ENCODE results near the gene BRAF. TPM values are rescaled to one million over a fixed set of nuclear protein-coding genes. Genes with fewer than 3 reads are reported as not detected.
"Not testable (repeated sequence)": the region's sequence is repeated elsewhere in the genome, so short reads cannot be mapped to it uniquely, and the experiment has no call there.

The BRAF gene
- polyA plus RNA-seq, 1 donor, result 25.7 TPM

DNA sequence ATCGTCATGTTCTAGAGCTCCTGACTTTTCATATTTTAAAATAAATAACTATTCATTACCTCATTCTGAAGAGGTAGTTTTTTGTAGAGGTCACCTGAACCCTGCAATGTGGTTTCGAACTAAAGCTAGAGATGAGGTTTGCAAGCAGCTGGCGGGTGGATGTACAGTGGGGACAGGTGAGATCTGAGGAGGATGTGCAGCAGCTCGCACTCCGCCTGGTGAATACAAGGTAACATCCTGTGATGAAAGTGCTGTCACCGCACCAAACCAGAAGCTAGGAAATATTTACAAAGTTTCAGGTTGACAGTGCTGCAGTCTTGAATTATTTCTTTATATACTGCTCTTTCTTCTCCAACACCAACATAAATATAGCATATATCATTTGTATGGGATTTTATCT lies 201.7 kb downstream of the BRAF start:
- H3K4me3 ChIP-seq (ENCODE audit: low read length), result no peak overlapping the region
- 100% methylated on average over 1 of the region's 6 CpGs for WGBS (ENCODE audit: insufficient coverage, low lambda C conversion rate)
- DNase-seq, result no peak

DNA sequence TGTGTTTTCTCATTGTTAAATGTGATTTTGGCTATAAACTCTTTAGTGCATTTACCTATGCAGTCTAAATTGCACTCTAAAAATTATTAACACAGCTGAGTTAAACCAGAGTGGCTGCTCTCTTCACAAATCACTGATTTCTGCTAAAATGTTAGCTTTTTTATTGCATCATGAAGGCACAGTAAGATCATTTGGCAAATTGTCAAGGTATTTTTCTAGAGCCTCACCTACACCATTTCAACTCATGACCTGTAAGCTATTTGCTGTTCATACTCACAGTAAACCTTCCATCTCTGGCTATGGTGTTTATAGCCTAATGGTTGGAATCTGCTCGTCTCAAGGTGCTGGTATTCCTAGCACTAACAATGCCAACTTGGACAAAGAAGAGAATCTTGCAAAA lies 202.5 kb downstream of the BRAF start:
- no peak overlapping the region for H3K4me3 ChIP-seq (ENCODE audit: low read length)
- DNase-seq, result no peak
- H3K27me3 ChIP-seq (ENCODE audit: control insufficient read depth, insufficient read depth, low read length), result no peaks in the 10 kb centered on the region
- H3K36me3 ChIP-seq (ENCODE audit: control insufficient read depth, insufficient read depth, low read length), result peaks cover 16% of the 10 kb centered on the region
- no peaks in the 10 kb centered on the region for H3K4me1 ChIP-seq (ENCODE audit: control insufficient read depth, insufficient read depth, low read length)
- no peaks in the 10 kb centered on the region for H3K9me3 ChIP-seq (ENCODE audit: control insufficient read depth, low read depth, low read length)
- H3K27ac ChIP-seq (ENCODE audit: low read length), result no peak overlapping the region
- no CpG with 5 or more reads among the region's 1 CpG for WGBS (ENCODE audit: insufficient coverage, low lambda C conversion rate)

More for the DNA sequence above, 201.7 kb downstream of the BRAF start:
- Histone ChIP-seq H3K27ac (ENCODE audit: low read length) (no peak overlapping the region), H3K4me1 (ENCODE audit: control insufficient read depth, insufficient read depth, low read length) (no peaks in the 10 kb centered on the region), H3K36me3 (ENCODE audit: control insufficient read depth, insufficient read depth, low read length) (peaks cover 16% of the 10 kb centered on the region), H3K27me3 (ENCODE audit: control insufficient read depth, insufficient read depth, low read length) (no peaks in the 10 kb centered on the region), H3K9me3 (ENCODE audit: control insufficient read depth, low read depth, low read length) (no peaks in the 10 kb centered on the region)

DNA sequence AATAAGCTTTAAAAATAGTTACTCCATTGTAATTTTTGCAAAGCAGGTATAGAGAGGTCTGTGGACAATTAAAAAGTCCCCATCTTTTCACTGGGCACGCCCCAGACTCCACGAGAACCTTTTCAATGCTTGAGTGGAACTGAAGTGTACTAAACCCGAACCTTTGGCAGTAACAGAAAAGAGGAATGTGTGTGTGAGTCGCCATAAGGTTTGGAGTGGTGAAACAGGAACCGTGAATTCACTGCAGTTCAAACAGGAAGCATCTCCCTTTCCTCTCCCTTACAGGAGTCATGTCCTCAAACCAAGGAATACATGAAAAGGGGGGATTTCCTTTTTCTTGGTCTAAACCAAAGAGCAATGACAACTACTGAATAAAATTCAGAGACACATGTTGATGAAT lies 205.0 kb downstream of the BRAF start:
- WGBS (ENCODE audit: insufficient coverage, low lambda C conversion rate), result no CpG with 5 or more reads among the region's 5 CpGs
- Histone ChIP-seq H3K27ac (ENCODE audit: low read length) (no peak overlapping the region), H3K36me3 (ENCODE audit: control insufficient read depth, insufficient read depth, low read length) (peaks cover 9% of the 10 kb centered on the region), H3K4me1 (ENCODE audit: control insufficient read depth, insufficient read depth, low read length) (no peaks in the 10 kb centered on the region), H3K9me3 (ENCODE audit: control insufficient read depth, low read depth, low read length) (no peaks in the 10 kb centered on the region), H3K4me3 (ENCODE audit: low read length) (no peak overlapping the region), H3K27me3 (ENCODE audit: control insufficient read depth, insufficient read depth, low read length) (no peaks in the 10 kb centered on the region)
- no peak for DNase-seq

DNA sequence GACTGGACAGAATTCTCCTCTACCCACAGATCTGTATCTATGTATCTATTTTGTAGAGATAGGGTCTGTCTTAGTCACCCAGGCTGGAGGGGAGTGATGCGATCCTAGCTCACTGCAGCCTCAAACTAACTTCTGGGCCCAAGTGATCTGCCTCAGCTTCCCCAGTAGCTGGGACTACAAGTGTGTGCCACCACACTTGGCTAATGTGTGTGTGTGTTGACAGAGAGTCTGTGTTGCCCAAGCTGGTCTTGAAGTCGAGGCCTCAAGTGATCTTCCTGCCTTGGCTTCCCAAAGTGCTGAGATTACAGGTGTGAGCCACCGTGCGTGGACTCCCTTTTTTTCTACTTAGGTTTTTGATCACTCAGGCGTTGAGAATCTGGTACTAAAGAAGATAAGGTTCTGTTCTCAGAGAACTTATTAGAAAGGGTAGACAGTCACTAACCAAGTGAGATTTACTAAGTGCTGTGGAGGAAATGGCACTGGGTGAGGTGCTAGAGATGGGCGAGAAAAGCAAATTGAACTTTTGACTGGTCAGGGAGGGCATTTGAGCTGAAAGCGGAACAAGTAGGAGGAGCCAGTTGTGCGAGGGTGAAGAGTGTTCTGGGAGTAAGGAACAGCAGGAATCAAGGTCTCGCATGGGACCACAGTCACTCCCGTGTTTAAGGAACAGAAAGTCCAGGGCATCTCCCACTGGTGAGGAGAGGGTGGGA lies 210.2 kb downstream of the BRAF start:
- Histone ChIP-seq H3K36me3 (ENCODE audit: control insufficient read depth, insufficient read depth, low read length) (peaks cover 4% of the 10 kb centered on the region), H3K27me3 (ENCODE audit: control insufficient read depth, insufficient read depth, low read length) (no peaks in the 10 kb centered on the region), H3K27ac (ENCODE audit: low read length) (no peak overlapping the region), H3K4me1 (ENCODE audit: control insufficient read depth, insufficient read depth, low read length) (no peaks in the 10 kb centered on the region), H3K4me3 (ENCODE audit: low read length) (no peak overlapping the region), H3K9me3 (ENCODE audit: control insufficient read depth, low read depth, low read length) (no peaks in the 10 kb centered on the region)
- WGBS (ENCODE audit: insufficient coverage, low lambda C conversion rate), result 100% methylated on average over 1 of the region's 10 CpGs
- DNase-seq, result no peak

DNA sequence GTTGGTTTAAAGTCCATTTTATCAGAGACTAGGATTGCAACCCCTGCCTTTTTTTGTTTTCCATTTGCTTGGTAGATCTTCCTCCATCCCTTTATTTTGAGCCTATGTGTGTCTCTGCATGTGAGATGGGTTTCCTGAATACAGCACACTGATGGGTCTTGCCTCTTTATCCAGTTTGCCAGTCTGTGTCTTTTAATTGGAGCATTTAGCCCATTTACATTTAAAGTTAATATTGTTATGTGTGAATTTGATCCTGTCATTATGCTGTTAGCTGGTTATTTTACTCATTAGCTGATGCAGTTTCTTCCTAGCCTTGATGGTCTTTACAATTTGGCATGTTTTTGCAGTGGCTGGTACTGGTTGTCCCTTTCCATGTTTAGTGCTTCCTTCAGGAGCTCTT lies 212.3 kb downstream of the BRAF start:
- H3K36me3 ChIP-seq (ENCODE audit: control insufficient read depth, insufficient read depth, low read length); H3K9me3 ChIP-seq (ENCODE audit: control insufficient read depth, low read depth, low read length); H3K27me3 ChIP-seq (ENCODE audit: control insufficient read depth, insufficient read depth, low read length); DNase-seq; H3K27ac ChIP-seq (ENCODE audit: low read length); H3K4me1 ChIP-seq (ENCODE audit: control insufficient read depth, insufficient read depth, low read length); H3K4me3 ChIP-seq (ENCODE audit: low read length): not testable (repeated sequence)

GRCh38 chr7:140708764-140709163 lies 216.0 kb downstream of the BRAF start:
- not testable (repeated sequence) for H3K9me3 ChIP-seq (ENCODE audit: control insufficient read depth, low read depth, low read length); H3K4me1 ChIP-seq (ENCODE audit: control insufficient read depth, insufficient read depth, low read length); H3K27ac ChIP-seq (ENCODE audit: low read length); H3K27me3 ChIP-seq (ENCODE audit: control insufficient read depth, insufficient read depth, low read length); DNase-seq; H3K4me3 ChIP-seq (ENCODE audit: low read length)
- WGBS (ENCODE audit: insufficient coverage, low lambda C conversion rate), result no CpG with 5 or more reads among the region's 4 CpGs
- peaks cover 20% of the 10 kb centered on the region for H3K36me3 ChIP-seq (ENCODE audit: control insufficient read depth, insufficient read depth, low read length)

DNA sequence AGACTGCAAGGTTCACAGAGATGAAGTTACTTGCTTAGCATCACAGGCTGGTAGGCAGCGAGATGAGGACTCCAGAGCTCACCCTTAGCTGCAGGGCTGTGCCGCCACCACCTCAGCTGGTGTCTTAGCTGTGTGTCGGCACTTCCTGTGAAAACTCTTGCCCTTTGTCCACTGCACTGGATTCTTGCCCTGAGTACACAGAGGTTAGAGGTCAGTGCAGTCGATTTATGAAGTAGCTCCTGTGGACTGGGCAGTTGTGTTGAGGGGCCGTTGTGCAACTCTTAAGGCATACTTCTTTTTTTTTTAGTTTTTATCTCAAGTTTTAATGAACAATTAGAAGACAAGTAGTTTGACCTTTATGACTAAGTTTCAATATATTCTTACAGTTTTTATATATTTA lies 217.6 kb downstream of the BRAF start:
- H3K4me3 ChIP-seq (ENCODE audit: low read length), result no peak overlapping the region
- WGBS (ENCODE audit: insufficient coverage, low lambda C conversion rate), result 60% methylated on average over 1 of the region's 5 CpGs
- no peaks in the 10 kb centered on the region for H3K9me3 ChIP-seq (ENCODE audit: control insufficient read depth, low read depth, low read length)
- H3K4me1 ChIP-seq (ENCODE audit: control insufficient read depth, insufficient read depth, low read length), result no peaks in the 10 kb centered on the region
- no peak for DNase-seq
- H3K27ac ChIP-seq (ENCODE audit: low read length), result no peak overlapping the region
- no peaks in the 10 kb centered on the region for H3K27me3 ChIP-seq (ENCODE audit: control insufficient read depth, insufficient read depth, low read length)
- peaks cover 27% of the 10 kb centered on the region for H3K36me3 ChIP-seq (ENCODE audit: control insufficient read depth, insufficient read depth, low read length)

GRCh38 chr7:140704205-140704604 lies 220.5 kb downstream of the BRAF start:
- H3K27me3 ChIP-seq (ENCODE audit: control insufficient read depth, insufficient read depth, low read length), result no peaks in the 10 kb centered on the region
- no peaks in the 10 kb centered on the region for H3K9me3 ChIP-seq (ENCODE audit: control insufficient read depth, low read depth, low read length)
- DNase-seq, result no peak
- H3K4me1 ChIP-seq (ENCODE audit: control insufficient read depth, insufficient read depth, low read length), result no peaks in the 10 kb centered on the region
- WGBS (ENCODE audit: insufficient coverage, low lambda C conversion rate), result no CpG with 5 or more reads among the region's 2 CpGs
- peaks cover 27% of the 10 kb centered on the region for H3K36me3 ChIP-seq (ENCODE audit: control insufficient read depth, insufficient read depth, low read length)
- H3K4me3 ChIP-seq (ENCODE audit: low read length), result no peak overlapping the region
- H3K27ac ChIP-seq (ENCODE audit: low read length), result no peak overlapping the region

DNA sequence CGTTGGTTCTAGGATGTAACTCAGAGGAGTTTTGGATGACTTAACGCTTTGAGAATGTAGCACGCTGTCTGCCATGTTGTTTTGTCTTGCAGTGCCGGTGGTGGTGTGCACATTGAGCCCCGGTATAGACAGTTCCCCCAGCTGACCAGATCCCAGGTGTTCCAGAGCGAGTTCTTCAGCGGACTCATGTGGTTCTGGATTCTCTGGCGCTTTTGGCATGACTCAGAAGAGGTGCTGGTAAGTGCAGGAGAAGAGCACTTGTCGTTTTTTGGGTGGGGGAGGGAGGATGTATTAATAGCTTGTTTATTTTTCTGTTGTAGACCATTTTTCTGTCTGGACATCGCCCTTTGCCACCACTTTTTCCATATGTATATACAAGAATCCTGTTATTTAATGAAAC lies 222.0 kb downstream of the BRAF start:
- DNase-seq, result no peak
- Histone ChIP-seq H3K27me3 (ENCODE audit: control insufficient read depth, insufficient read depth, low read length) (no peaks in the 10 kb centered on the region), H3K36me3 (ENCODE audit: control insufficient read depth, insufficient read depth, low read length) (peaks cover 27% of the 10 kb centered on the region), H3K4me1 (ENCODE audit: control insufficient read depth, insufficient read depth, low read length) (peaks cover 4% of the 10 kb centered on the region), H3K27ac (ENCODE audit: low read length) (no peak overlapping the region), H3K9me3 (ENCODE audit: control insufficient read depth, low read depth, low read length) (no peaks in the 10 kb centered on the region), H3K4me3 (ENCODE audit: low read length) (no peak overlapping the region)
- 100% methylated on average over 1 of the region's 10 CpGs for WGBS (ENCODE audit: insufficient coverage, low lambda C conversion rate)

GRCh38 chr7:140698477-140698876 lies 226.3 kb downstream of the BRAF start:
- no peak overlapping the region for H3K4me3 ChIP-seq (ENCODE audit: low read length)
- H3K27ac ChIP-seq (ENCODE audit: low read length), result no peak overlapping the region
- H3K27me3 ChIP-seq (ENCODE audit: control insufficient read depth, insufficient read depth, low read length), result no peaks in the 10 kb centered on the region
- H3K4me1 ChIP-seq (ENCODE audit: control insufficient read depth, insufficient read depth, low read length), result peaks cover 12% of the 10 kb centered on the region
- WGBS (ENCODE audit: insufficient coverage, low lambda C conversion rate), result 94% methylated on average over 2 of the region's 8 CpGs
- peaks cover 6% of the 10 kb centered on the region for H3K36me3 ChIP-seq (ENCODE audit: control insufficient read depth, insufficient read depth, low read length)
- DNase-seq, result no peak
- H3K9me3 ChIP-seq (ENCODE audit: control insufficient read depth, low read depth, low read length), result no peaks in the 10 kb centered on the region

DNA sequence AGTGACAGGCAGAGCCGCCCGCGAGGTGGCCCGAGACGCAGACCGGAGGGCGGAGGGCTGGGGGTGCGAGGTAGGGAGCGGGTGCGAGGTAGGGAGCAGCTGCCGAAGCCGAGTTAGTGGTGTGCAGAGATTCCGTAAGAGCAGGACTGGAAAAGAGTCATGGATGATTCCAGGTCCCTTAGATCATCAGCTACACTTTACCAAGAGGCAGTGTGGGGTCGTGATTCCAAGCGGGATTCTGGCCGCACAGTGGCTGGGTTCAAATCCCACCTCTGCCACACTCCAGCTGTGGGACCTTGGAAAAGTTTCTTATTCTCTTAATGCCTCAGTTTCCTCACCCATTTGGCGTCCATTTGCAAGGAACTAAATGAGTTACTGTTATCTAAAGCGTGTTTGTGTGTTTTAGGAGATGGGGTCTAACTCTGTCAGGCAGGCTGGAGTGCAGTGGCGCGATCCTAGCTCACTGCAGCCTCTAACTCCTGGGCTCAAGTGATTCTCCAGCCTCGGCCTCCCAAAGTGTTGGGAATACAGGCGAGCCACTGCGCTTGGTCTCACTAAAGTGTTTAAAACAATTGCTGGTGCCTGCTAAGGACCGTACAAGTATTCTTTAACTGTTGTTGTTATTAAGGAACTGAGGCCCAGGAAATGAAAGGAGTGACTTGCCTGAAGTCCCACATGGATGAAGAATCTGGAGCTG lies 227.1 kb downstream of the BRAF start:
- no peaks in the 10 kb centered on the region for H3K27me3 ChIP-seq (ENCODE audit: control insufficient read depth, insufficient read depth, low read length)
- H3K4me1 ChIP-seq (ENCODE audit: control insufficient read depth, insufficient read depth, low read length), result peaks cover 12% of the 10 kb centered on the region
- WGBS (ENCODE audit: insufficient coverage, low lambda C conversion rate), result 16% methylated on average over 5 of the region's 24 CpGs
- peak overlapping the region; percentile 94 for H3K27ac ChIP-seq (ENCODE audit: low read length)
- no peaks in the 10 kb centered on the region for H3K9me3 ChIP-seq (ENCODE audit: control insufficient read depth, low read depth, low read length)
- H3K36me3 ChIP-seq (ENCODE audit: control insufficient read depth, insufficient read depth, low read length), result peaks cover 2% of the 10 kb centered on the region
- H3K4me3 ChIP-seq (ENCODE audit: low read length), result peak overlapping the region; percentile 84
- no peak for DNase-seq

All from large intestine (tissue), 3 donors.